IPS-18c (cell line): ENCODE results near the gene ALG14.
"Not testable (repeated sequence)": the region's sequence is repeated elsewhere in the genome, so short reads cannot be mapped to it uniquely, and the experiment has no call there.

Experiments
- H3K4me3 ChIP-seq: 2 replicates; pipeline ENCODE4 v1.7.0; 2013; ENCODE audit warnings: low read depth, mild to moderate bottlenecking, low read length, moderate library complexity; ENCODE audit not compliant: insufficient read depth
- H3K9me3 ChIP-seq: one replicate; pipeline ENCODE4 v1.6.1; 2013; ENCODE audit warnings: mild to moderate bottlenecking, low read length, moderate library complexity; ENCODE audit not compliant: control insufficient read depth, insufficient read depth

The ALG14 gene

DNA sequence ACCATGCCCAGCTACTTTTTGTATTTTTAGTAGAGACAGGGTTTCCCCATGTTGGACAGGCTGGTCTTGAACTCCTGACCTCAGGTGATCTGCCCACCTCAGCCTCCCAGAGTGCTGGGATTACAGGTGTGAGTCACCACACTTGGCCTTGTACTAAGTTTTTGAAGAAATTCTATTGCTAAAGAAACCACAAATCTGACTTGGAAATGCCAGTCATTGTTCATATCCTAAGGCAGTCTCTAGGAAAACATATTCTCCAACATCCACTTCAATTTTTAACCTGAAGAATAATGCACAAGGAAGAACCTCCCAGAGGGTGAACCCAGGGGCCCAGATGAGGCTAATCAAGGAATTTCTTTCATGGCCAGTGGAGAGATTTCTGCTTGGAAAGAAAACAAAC lies 20.1 kb upstream of the ALG14 start:
- H3K4me3 ChIP-seq, H3K9me3 ChIP-seq: not testable (repeated sequence)

DNA sequence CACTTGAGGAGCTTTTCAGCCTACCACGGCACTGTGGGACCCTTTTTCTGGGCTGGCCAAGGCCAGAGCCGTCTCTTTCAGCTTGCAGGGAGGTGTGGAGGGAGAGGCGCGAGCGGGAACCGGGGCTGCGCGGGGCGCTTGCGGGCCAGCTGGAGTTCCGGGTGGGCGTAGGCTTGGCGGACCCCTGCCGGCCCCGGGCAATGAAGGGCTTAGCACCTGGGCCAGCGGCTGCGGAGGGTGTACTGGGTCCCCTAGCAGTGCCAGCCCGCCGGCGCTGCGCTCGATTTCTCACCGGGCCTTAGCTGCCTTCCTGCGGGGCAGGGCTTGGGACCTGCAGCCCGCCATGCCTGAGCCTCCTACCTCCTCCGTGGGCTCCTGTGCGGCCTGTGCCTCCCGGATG lies 18.5 kb upstream of the ALG14 start:
- not testable (repeated sequence) for H3K9me3 ChIP-seq, H3K4me3 ChIP-seq

DNA sequence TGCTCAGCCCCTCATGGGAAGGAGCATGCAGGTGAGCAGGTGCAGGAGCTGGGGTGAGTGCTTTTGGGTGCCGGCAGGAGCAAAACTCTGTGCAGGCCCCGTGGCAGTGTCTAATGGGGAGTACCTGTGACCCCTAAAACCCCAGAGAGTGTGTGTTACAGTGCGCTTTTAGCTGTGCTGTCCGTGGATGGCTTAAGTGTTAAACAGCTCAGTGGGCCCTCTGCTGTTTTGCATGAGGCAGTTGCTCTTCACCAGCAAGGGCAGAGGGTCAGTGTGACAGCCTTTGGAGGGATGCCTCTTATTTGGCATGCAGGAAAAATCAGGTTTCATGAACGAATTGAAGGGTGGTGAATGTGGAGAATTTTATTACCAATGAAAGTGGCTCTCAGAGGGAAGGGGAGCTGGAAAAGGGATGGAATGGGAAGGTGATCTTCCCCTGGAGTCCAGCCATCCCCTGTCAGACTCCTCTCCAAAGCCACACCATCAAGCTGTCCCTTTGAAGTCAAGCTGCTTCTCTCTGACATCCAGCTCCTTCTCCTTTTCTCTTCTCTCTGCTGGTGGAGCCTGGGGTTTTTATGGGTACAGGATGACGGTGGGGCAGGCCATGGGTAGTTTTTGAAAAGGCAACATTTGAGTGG lies 17.0 kb upstream of the ALG14 start:
- H3K4me3 ChIP-seq, result no peak overlapping the region
- peaks cover 2% of the 10 kb centered on the region for H3K9me3 ChIP-seq

GRCh38 chr1:95088303-95088702 lies 15.6 kb upstream of the ALG14 start:
- H3K9me3 ChIP-seq, result peaks cover 2% of the 10 kb centered on the region
- H3K4me3 ChIP-seq, result no peak overlapping the region

DNA sequence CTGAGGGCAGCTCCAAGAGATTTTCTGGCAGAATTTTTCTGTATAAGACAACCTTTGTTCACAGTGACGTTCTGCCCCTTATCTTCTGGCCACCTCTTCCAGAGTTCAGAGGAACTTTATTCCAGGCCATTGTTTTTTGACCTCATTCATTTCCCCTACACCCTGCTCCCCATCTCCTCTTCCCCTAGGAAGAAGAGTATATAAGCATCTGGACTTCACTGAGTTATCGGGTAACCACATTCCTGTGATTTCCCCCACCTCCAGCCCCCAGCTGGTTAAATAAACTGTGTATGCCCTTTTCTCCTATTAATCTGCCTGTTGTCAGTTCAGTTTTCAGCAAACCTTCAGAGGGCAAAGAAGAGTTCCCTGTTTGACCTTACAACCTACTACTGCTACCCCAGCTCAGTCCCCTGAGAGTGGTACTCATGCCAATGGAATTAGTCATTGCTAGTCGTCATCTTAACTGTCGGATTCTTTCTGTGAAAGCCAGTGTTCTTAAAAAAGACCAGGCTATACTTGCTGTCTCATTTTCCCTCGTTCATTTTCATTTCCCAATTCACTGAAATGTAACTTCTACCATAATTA lies 14.3 kb upstream of the ALG14 start:
- Histone ChIP-seq H3K4me3 (no peak overlapping the region), H3K9me3 (peaks cover 2% of the 10 kb centered on the region)

DNA sequence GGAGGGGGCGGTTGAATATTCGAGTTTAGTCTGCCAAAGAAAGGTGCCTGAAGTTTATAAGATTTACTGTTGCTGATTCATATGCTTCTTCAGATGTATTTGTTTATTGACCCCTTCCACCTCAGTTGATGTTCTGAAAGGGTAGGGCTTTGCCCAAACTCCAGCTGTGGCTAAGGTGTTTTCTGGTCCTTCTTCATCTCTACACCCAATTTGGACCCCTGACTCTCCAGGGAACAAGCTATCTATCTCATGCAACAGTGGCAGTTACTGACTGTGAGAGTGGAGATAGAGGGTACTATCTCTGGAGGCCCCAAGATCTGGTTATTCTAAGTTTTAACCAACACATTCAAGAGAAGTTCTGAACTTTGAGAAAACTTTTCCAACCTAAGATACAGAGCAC lies 12.6 kb upstream of the ALG14 start:
- H3K4me3 ChIP-seq, result no peak overlapping the region
- H3K9me3 ChIP-seq, result peaks cover 2% of the 10 kb centered on the region

DNA sequence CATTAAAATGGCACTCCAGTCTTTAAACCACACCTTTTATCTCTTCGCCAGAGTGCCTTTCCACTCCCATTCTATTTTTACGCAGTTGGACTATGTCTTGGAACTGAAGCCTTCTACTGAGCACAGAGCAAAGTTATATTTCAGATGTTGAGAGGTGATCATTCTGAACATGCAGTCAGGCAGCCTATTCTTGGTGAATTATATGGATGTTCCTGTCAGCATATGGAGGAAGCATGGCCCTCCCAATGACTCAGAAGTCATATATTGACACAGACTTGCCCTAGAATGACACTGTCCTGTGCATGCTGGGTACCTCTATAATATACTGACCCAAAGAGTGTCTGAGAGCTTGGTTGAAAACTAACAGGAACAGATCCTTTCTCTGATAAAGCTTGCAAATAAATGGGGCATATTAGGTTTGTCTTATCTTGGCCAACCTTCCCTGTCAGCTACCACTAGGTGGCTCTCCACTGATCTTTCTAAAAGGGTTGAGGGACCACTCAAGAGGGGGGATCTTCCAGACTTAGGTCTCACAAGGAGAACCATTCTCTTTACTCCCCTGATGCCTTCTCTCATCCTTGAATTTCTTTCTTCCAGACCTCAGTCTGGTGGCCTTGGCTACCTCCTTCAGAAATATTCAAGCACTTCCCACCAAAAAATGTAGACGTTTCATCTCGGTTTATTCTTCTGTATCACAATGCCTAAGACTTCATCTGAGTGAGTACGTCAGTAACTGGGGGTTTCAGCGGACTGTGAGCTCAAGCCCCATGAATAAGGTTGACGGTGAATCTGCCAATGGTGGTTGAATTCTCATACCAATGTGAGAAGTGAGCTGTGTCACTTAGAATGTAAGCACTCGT lies 11.8 kb upstream of the ALG14 start:
- peaks cover 2% of the 10 kb centered on the region for H3K9me3 ChIP-seq
- no peak overlapping the region for H3K4me3 ChIP-seq

DNA sequence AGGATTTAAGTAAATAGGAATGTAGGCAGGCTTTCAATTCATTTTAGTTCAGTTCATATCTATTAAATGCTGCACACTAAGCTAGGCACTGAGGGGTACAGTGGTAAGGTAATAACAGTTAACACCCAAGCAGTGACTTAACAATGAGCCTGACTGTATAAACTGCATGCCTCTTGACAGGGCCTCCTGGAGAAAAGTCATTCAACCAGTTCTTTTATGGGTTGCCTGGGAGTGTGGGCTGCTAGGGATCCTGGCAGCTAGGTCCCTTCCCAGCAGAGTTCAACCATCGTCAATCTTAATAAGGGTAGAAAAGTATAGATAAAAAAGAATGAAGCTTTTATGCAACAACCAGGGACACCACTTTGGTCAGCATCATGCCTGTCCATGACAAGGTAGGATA lies 8.1 kb upstream of the ALG14 start:
- Histone ChIP-seq H3K4me3 (no peak overlapping the region), H3K9me3 (peaks cover 2% of the 10 kb centered on the region)

- Histone ChIP-seq H3K9me3 (peaks cover 2% of the 10 kb centered on the region), H3K4me3 (no peak overlapping the region)
These were observed 7.7 kb upstream of the ALG14 start for GRCh38 chr1:95080446-95080845.

DNA sequence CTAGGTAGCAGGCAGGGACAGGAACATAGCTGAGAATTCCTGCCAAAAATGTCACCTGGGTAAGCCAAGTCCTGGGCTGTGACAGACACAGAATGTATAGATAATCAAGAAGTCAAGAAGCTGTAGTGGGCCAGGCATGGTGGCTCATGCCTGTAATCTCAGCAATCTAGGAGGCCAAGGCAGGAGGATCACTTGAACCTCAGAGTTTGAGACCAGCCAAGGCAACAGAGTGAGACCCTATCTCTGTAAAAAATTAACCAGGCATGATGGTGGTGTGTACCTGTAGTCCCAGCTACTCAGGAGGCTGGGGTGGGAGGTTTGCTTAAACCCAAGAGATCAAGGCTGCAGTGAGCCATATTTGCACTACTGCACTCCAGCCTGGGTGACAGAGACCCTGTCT lies 3.3 kb upstream of the ALG14 start:
- Histone ChIP-seq H3K4me3 (no peak overlapping the region), H3K9me3 (peaks cover 2% of the 10 kb centered on the region)

DNA sequence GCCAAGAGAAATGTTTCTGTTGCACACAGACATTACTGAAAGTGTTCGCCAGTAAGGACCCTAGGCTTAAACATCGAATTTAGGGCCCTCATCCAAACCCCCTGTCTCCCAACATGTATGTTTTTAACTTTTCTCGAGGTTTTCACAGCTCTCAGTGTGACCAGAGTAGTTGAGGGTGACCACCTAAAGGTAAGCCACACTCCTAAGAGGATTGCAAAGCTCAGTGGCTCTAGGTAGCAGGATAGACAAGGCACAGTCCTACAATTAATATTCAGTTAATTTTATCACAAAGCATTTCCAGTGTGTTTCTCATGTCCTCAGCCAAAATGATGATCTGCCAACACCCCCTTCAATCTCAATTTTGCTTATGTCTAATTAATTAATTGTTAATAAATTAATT lies 695 bp upstream of the ALG14 start:
- Histone ChIP-seq H3K4me3 (peak overlapping the region; percentile 100; the same call in 1 of the 2 replicates), H3K9me3 (peaks cover 2% of the 10 kb centered on the region)

DNA sequence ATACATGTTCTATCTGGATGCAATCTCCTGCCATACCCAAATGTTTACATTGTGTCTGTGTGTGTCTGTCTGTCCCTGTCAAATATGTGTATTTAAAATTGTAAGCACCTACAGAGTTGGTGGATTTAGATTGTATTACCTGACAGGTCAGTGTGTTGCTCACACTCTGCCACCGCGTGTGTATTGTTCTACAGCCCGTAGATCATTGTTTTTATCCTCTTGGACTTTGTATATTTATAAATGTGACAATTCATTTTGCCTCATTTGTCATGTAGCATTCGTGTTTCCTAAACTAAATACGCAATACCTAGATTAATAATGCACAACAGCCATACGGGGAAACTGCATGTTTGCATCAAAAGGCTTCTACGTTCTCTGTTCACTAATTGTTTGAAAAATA lies 634 bp downstream of the ALG14 start:
- Histone ChIP-seq H3K9me3 (no peaks in the 10 kb centered on the region), H3K4me3 (peak overlapping the region; percentile 100)

DNA sequence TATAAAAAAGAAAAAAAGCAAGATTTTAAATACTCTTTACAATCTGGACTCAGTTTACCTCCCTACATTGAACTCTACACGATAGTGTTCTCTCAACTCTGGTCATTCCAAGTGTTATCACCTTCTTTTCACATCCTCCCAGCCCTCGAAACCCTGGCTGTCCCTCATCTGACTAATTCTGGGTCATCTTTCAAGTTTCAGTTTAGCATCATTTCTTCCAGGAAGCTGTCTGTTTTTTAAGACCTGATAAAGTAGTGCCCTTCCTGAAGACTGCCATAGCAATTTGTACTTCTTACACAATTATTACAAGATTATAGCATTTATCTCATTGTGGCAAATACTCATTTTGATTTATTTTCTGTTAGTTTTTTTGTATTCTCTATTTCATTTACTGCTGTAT lies 1.2 kb downstream of the ALG14 start:
- Histone ChIP-seq H3K4me3 (no peak overlapping the region), H3K9me3 (no peaks in the 10 kb centered on the region)

GRCh38 chr1:95069710-95070093 lies 3.0 kb downstream of the ALG14 start:
- no peaks in the 10 kb centered on the region for H3K9me3 ChIP-seq

DNA sequence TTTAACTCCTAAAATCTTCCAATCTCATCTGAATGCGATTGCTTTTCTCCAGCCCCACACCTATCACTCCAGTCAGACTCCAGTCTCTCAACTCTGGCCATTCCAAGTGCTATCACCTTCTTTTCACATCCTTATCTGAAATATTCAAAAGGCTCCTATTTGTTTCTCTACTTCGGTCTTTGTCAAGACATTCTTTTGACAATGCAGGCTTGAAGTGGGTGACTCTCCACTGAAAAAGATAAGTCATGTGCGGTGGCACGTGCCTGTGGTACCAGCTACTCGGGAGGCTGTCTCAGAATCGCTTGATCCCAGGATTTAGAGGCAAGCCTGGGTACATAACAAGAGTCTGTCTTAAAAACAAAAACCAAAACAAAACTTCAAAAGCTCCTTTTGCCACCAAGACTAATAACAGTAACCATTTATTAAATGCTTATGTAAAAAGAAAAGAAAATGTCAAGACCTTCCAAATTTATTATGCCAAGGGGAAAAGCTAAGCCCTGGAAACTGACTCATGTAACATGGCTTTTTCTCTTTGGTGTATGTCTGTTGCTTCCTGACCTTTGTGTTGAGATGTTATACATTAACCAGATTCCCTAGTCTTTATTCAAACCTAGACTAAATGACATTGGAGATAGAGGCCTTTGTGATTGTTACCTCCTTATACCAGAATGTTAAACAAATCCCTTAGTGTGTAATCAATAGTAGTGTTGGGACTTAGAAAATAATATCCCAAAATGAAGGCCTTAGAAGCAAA lies 3.6 kb downstream of the ALG14 start:
- H3K4me3 ChIP-seq, result no peak overlapping the region
- no peaks in the 10 kb centered on the region for H3K9me3 ChIP-seq

More at GRCh38 chr1:95069710-95070093, 3.0 kb downstream of the ALG14 start:
- no peak overlapping the region for H3K4me3 ChIP-seq

DNA sequence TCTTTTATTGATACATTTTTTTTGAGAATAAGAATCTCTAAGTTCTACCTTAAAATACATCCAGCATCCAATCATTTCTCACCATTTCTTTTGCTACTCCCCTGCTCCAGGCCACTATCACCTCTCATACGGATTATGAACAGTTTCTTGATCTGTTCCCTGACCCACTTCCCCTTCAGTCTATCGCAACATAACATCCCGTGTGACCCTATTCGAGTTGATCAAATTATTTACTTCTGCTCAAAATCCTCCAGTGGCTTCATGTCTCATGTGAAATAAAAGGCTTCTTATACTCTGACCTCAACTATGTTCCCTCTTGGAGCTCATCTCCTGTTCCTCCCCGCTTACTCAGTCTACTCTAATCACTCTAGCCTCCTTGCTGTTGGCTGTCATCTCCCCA lies 5.2 kb downstream of the ALG14 start:
- Histone ChIP-seq H3K9me3 (no peaks in the 10 kb centered on the region), H3K4me3 (no peak overlapping the region)

DNA sequence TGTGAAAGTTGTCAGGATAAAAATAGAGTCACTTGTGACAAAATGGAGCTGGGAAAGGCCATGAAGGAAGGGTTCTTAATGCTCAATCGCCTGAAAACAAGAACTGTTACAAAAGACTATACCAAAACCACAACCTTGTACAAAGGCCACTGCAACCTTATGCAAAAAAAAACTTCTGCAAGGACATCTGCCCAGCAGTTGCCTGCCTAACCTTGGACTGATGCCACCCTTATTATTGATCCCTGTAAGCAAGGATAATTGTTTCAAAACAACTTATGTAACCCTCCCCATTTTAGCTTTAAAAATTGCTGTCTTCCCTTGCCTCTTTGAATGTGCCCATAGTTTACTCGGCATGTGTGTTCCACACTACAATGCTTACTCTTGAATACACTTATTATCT lies 5.7 kb downstream of the ALG14 start:
- no peaks in the 10 kb centered on the region for H3K9me3 ChIP-seq
- no peak overlapping the region for H3K4me3 ChIP-seq
